NK-92 (cell line): ENCODE measurements around the gene LAYN.

Source experiments
- DNase-seq: peaks from one replicate; lab custom pipeline; 2025; ENCODE audit not compliant: unreplicated experiment; lab: John Stamatoyannopoulos, UW

The LAYN gene

GRCh38 chr11:111540114-111540936, at the start of gene LAYN:
Gene LAYN, plus strand, starts transcription at chr11:111540720. Its CDS starts 124 bp downstream, at chr11:111540844.
- DNase-seq, result no peak

GRCh38 chr11:111494040-111494439, 46.5 kb upstream of the LAYN start:
- DNase-seq, result no peak

GRCh38 chr11:111499483-111499882, 41.0 kb upstream of the LAYN start:
- DNase-seq, result no peak

- DNase-seq, result no peak
Observed at GRCh38 chr11:111500481-111500880, 40.0 kb upstream of the LAYN start.

- no peak for DNase-seq
Observed at GRCh38 chr11:111502611-111503010, 37.9 kb upstream of the LAYN start.

GRCh38 chr11:111510311-111510710, 30.2 kb upstream of the LAYN start:
- no peak for DNase-seq

GRCh38 chr11:111512296-111513239, 28.0 kb upstream of the LAYN start, which contains the start of gene BTG4:
Gene BTG4, minus strand, starts transcription at chr11:111512386. Its CDS starts 13,610 bp downstream, at chr11:111498776.
- no peak for DNase-seq

GRCh38 chr11:111513240-111513605, 27.3 kb upstream of the LAYN start:
- DNase-seq, result no peak

- DNase-seq, result no peak
Observed at GRCh38 chr11:111514216-111515031, 26.1 kb upstream of the LAYN start, which contains the start of gene HOATZ. Gene HOATZ, plus strand, starts transcription at chr11:111514778. Its CDS starts 7 bp downstream, at chr11:111514785.

GRCh38 chr11:111515591-111515990, 24.9 kb upstream of the LAYN start:
- no peak for DNase-seq

- DNase-seq, result no peak
Observed at GRCh38 chr11:111518668-111519067, 21.9 kb upstream of the LAYN start.

- DNase-seq, result no peak
Observed at GRCh38 chr11:111520560-111520959, 20.0 kb upstream of the LAYN start.

- DNase-seq, result no peak
Observed at GRCh38 chr11:111521135-111521534, 19.4 kb upstream of the LAYN start.

GRCh38 chr11:111522426-111522825, 18.1 kb upstream of the LAYN start:
- DNase-seq, result no peak

GRCh38 chr11:111523343-111523742, 17.2 kb upstream of the LAYN start:
- no peak for DNase-seq

GRCh38 chr11:111524056-111524455, 16.5 kb upstream of the LAYN start:
- no peak for DNase-seq

- no peak for DNase-seq
Observed at GRCh38 chr11:111525456-111525855, 15.1 kb upstream of the LAYN start.

GRCh38 chr11:111526501-111526900, 14.0 kb upstream of the LAYN start:
- DNase-seq, result no peak

GRCh38 chr11:111527279-111527678, 13.2 kb upstream of the LAYN start:
- DNase-seq, result no peak

GRCh38 chr11:111528557-111528956, 12.0 kb upstream of the LAYN start:
- DNase-seq, result no peak

- no peak for DNase-seq
Observed at GRCh38 chr11:111530091-111530490, 10.4 kb upstream of the LAYN start.
